ENCODE data around the gene PILRA. TPM values are rescaled to one million over a fixed set of nuclear protein-coding genes. Genes with fewer than 3 reads are reported as not detected.
"Not testable (repeated sequence)": the region's sequence is repeated elsewhere in the genome, so short reads cannot be mapped to it uniquely, and the experiment has no call there.

PILRA gene
- total RNA-seq, 1 experiment from 2014 or later: 0.65 TPM

GRCh38 chr7:100371561-100372171 is 1.6 kb upstream of the PILRA start:
- H3K27ac Mint-ChIP-seq (ENCODE audit: low read depth, unreplicated experiment): no peak overlapping the region
- no peak for DNase-seq (ENCODE audit: unreplicated experiment)
- no peak overlapping the region for H3K4me3 Mint-ChIP-seq (ENCODE audit: unreplicated experiment)
- no TSS peak for BruUV-seq (replicated peaks)
- peaks cover 7% of the 10 kb centered on the region for H3K36me3 Mint-ChIP-seq (ENCODE audit: insufficient read depth, unreplicated experiment)
- TF ChIP-seq, protein P1, sequence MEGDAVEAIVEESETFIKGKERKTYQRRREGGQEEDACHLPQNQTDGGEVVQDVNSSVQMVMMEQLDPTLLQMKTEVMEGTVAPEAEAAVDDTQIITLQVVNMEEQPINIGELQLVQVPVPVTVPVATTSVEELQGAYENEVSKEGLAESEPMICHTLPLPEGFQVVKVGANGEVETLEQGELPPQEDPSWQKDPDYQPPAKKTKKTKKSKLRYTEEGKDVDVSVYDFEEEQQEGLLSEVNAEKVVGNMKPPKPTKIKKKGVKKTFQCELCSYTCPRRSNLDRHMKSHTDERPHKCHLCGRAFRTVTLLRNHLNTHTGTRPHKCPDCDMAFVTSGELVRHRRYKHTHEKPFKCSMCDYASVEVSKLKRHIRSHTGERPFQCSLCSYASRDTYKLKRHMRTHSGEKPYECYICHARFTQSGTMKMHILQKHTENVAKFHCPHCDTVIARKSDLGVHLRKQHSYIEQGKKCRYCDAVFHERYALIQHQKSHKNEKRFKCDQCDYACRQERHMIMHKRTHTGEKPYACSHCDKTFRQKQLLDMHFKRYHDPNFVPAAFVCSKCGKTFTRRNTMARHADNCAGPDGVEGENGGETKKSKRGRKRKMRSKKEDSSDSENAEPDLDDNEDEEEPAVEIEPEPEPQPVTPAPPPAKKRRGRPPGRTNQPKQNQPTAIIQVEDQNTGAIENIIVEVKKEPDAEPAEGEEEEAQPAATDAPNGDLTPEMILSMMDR (IDR thresholded peaks at IDR 0.05; ENCODE audit: unreplicated experiment): no peak
- no peaks in the 10 kb centered on the region for H3K27me3 Mint-ChIP-seq (ENCODE audit: insufficient read depth, unreplicated experiment)
- ChIA-PET POLR2A (interaction anchor here (0.5 kb wide), 1 partner anchor 57 kb away, joined by 3 read pairs; no protein-coding TSS in a partner anchor), CTCF (interaction anchor here (0.8 kb wide), 1 partner anchor 36 kb away, joined by 3 read pairs; no protein-coding TSS in a partner anchor)
- intact Hi-C loops (cut with micrococcal nuclease): no loop called here
- H3K4me1 Mint-ChIP-seq (ENCODE audit: insufficient read depth, unreplicated experiment): no peaks in the 10 kb centered on the region
- H3K9me3 Mint-ChIP-seq (ENCODE audit: unreplicated experiment): no peaks in the 10 kb centered on the region

- TF ChIP-seq, protein P1 (IDR thresholded peaks at IDR 0.05; ENCODE audit: unreplicated experiment): no peak
These were observed 1.0 kb upstream of the PILRA start for GRCh38 chr7:100372256-100372655.

GRCh38 chr7:100372694-100373093 is 593 bp upstream of the PILRA start:
- H3K4me1 Mint-ChIP-seq (ENCODE audit: insufficient read depth, unreplicated experiment): no peaks in the 10 kb centered on the region
- peaks cover 7% of the 10 kb centered on the region for H3K36me3 Mint-ChIP-seq (ENCODE audit: insufficient read depth, unreplicated experiment)
- ChIA-PET CTCF (no interaction called here), POLR2A (no interaction called here)
- intact Hi-C loops (cut with micrococcal nuclease): no loop called here
- no peak for DNase-seq (ENCODE audit: unreplicated experiment)
- H3K27me3 Mint-ChIP-seq (ENCODE audit: insufficient read depth, unreplicated experiment): no peaks in the 10 kb centered on the region
- BruUV-seq (replicated peaks): no TSS peak
- H3K4me3 Mint-ChIP-seq (ENCODE audit: unreplicated experiment): no peak overlapping the region
- H3K9me3 Mint-ChIP-seq (ENCODE audit: unreplicated experiment): no peaks in the 10 kb centered on the region
- TF ChIP-seq, protein P1 (IDR thresholded peaks at IDR 0.05; ENCODE audit: unreplicated experiment): no peak
- no peak overlapping the region for H3K27ac Mint-ChIP-seq (ENCODE audit: low read depth, unreplicated experiment)

More at GRCh38 chr7:100372256-100372655, 1.0 kb upstream of the PILRA start:
- DNase-seq (ENCODE audit: unreplicated experiment): no peak
- intact Hi-C loops (cut with micrococcal nuclease): no loop called here
- no TSS peak for BruUV-seq (replicated peaks)
- Mint-ChIP-seq H3K27me3 (ENCODE audit: insufficient read depth, unreplicated experiment) (no peaks in the 10 kb centered on the region), H3K4me1 (ENCODE audit: insufficient read depth, unreplicated experiment) (no peaks in the 10 kb centered on the region), H3K4me3 (ENCODE audit: unreplicated experiment) (no peak overlapping the region), H3K27ac (ENCODE audit: low read depth, unreplicated experiment) (no peak overlapping the region), H3K36me3 (ENCODE audit: insufficient read depth, unreplicated experiment) (peaks cover 7% of the 10 kb centered on the region), H3K9me3 (ENCODE audit: unreplicated experiment) (no peaks in the 10 kb centered on the region)
- ChIA-PET CTCF (interaction anchor here (0.8 kb wide), 1 partner anchor 36 kb away, joined by 3 read pairs; no protein-coding TSS in a partner anchor), POLR2A (no interaction called here)

DNA sequence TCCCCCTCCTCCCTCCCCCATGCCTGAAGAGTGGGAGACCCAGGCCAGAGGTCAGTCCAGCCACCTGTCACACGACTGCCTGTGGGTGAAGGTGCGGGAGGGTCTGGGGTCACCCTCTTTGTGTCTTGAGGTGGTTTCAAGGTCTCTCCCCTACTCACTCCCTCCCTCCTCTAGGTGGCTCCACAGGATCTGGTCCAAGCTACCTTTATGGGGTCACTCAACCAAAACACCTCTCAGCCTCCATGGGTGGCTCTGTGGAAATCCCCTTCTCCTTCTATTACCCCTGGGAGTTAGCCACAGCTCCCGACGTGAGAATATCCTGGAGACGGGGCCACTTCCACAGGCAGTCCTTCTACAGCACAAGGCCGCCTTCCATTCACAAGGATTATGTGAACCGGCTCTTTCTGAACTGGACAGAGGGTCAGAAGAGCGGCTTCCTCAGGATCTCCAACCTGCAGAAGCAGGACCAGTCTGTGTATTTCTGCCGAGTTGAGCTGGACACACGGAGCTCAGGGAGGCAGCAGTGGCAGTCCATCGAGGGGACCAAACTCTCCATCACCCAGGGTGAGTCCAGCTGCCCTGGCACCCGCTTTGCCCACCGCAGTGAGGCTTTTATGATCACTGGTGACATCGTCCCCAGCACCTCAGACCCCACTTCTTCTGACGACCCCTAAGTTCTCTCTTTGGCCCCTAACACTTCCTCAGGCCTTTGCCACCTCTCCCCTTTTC is 747 bp downstream of the PILRA start:
- H3K27ac Mint-ChIP-seq (ENCODE audit: low read depth, unreplicated experiment); H3K9me3 Mint-ChIP-seq (ENCODE audit: unreplicated experiment); H3K4me1 Mint-ChIP-seq (ENCODE audit: insufficient read depth, unreplicated experiment); BruUV-seq (replicated peaks); intact Hi-C loops (cut with micrococcal nuclease); DNase-seq (ENCODE audit: unreplicated experiment); H3K27me3 Mint-ChIP-seq (ENCODE audit: insufficient read depth, unreplicated experiment); H3K4me3 Mint-ChIP-seq (ENCODE audit: unreplicated experiment); H3K36me3 Mint-ChIP-seq (ENCODE audit: insufficient read depth, unreplicated experiment): not testable (repeated sequence)
- CTCF ChIA-PET: interaction anchor here (1.5 kb wide), 1 partner anchor 34 kb away, joined by 4 read pairs; no protein-coding TSS in a partner anchor
- POLR2A ChIA-PET: interaction anchor here (0.9 kb wide), 1 partner anchor 34 kb away, joined by 4 read pairs; no protein-coding TSS in a partner anchor

Data from MCF 10A (cell line).